DMS 273 (cell line): ENCODE measurements around the gene EAF1.
A peak's percentile ranks its signal among the peaks of the same experiment; 100 is the strongest.
"Not testable (repeated sequence)": the region's sequence is repeated elsewhere in the genome, so short reads cannot be mapped to it uniquely, and the experiment has no call there.

Source experiments
- DNase-seq: peaks from one replicate; lab custom pipeline; 2025; ENCODE audit not compliant: unreplicated experiment; lab: John Stamatoyannopoulos, UW

EAF1 gene

GRCh38 chr3:15427182-15427880, at the start of gene EAF1, which contains the start of gene METTL6:
Gene EAF1 (plus strand): TSS chr3:15427598. CDS start chr3:15427780, 182 bp downstream.
Gene METTL6 (minus strand): TSS chr3:15427544. CDS start chr3:15426511, 1,033 bp downstream.
- DNase-seq: peak; percentile 90

- peak; percentile 94 for DNase-seq
Observed at GRCh38 chr3:15377961-15378791, 49.2 kb upstream of the EAF1 start.

- no peak for DNase-seq
Observed at GRCh38 chr3:15380980-15381890, 46.2 kb upstream of the EAF1 start.

GRCh38 chr3:15382405-15382923, 44.9 kb upstream of the EAF1 start:
- DNase-seq: no peak

- no peak for DNase-seq
Observed at GRCh38 chr3:15384510-15385237, 42.7 kb upstream of the EAF1 start.

GRCh38 chr3:15385238-15385695, 42.1 kb upstream of the EAF1 start:
- not testable (repeated sequence) for DNase-seq

GRCh38 chr3:15385901-15386653, 41.3 kb upstream of the EAF1 start:
- peak; percentile 16 for DNase-seq

GRCh38 chr3:15386654-15386955, 40.8 kb upstream of the EAF1 start:
- not testable (repeated sequence) for DNase-seq

GRCh38 chr3:15387171-15387581, 40.2 kb upstream of the EAF1 start:
- DNase-seq: no peak

- DNase-seq: no peak
Observed at GRCh38 chr3:15387735-15388134, 39.7 kb upstream of the EAF1 start.

GRCh38 chr3:15388335-15388734, 39.1 kb upstream of the EAF1 start:
- DNase-seq: not testable (repeated sequence)

GRCh38 chr3:15390460-15390859, 36.9 kb upstream of the EAF1 start:
- DNase-seq: no peak

- no peak for DNase-seq
Observed at GRCh38 chr3:15391007-15391406, 36.4 kb upstream of the EAF1 start.

GRCh38 chr3:15393252-15393651, 34.1 kb upstream of the EAF1 start:
- not testable (repeated sequence) for DNase-seq

GRCh38 chr3:15398731-15399133, 28.7 kb upstream of the EAF1 start:
- DNase-seq: not testable (repeated sequence)

- DNase-seq: no peak
Observed at GRCh38 chr3:15399970-15400369, 27.4 kb upstream of the EAF1 start.

- DNase-seq: no peak
Observed at GRCh38 chr3:15401936-15402335, 25.5 kb upstream of the EAF1 start.

GRCh38 chr3:15403495-15403894, 23.9 kb upstream of the EAF1 start:
- no peak for DNase-seq

GRCh38 chr3:15403965-15404364, 23.4 kb upstream of the EAF1 start:
- no peak for DNase-seq

GRCh38 chr3:15404767-15405166, 22.6 kb upstream of the EAF1 start:
- DNase-seq: no peak
